Panc1 (cell line): Measurements from ENCODE around the gene TBCE. TPM values are rescaled to one million over a fixed set of nuclear protein-coding genes. Genes with fewer than 3 reads are reported as not detected.

Experiments used
- ATAC-seq: fragments of 200-7000 bp; cut with Tn5 transposase; 2 replicates; pipeline ENCODE4 v1.9.1; 2020; ENCODE audit warnings: mild to moderate bottlenecking, moderate library complexity
- BruUV-seq: library from RNA; stranded (reverse); fragments of 400-500 nt; replicated peaks from 2 replicates; lab custom pipeline; 2021; lab: Mats Ljungman, UMichigan
- CTCF ChIA-PET: fragments of 300-600 bp; sonication (Branson Sonifier 250); formaldehyde crosslinking; loops from one replicate; lab custom pipeline; 2022; ENCODE audit warnings: antibody characterized with exemption; lab: Charles Lee
- POLR2A ChIA-PET: fragments of 300-600 bp; sonication (Branson Sonifier 250); formaldehyde crosslinking; loops from one replicate; lab custom pipeline; 2022; ENCODE audit warnings: antibody characterized with exemption; lab: Charles Lee
- DNase-seq: peaks from one replicate; pipeline ENCODE4 v3.0.0-alpha.2; 2010; ENCODE audit warnings: low read depth, low spot score
- H3K27ac ChIP-seq: 2 replicates; pipeline ENCODE4 v1.5.1; 2011; ENCODE audit warnings: mild to moderate bottlenecking, low read length, inconsistent platforms
- H3K27me3 ChIP-seq: fragments of 200-500 bp; sonication (Bioruptor generic); 2 replicates; pipeline ENCODE4 v1.6.0; 2014; ENCODE audit warnings: low read length, inconsistent platforms; ENCODE audit not compliant: control insufficient read depth, insufficient read depth
- H3K36me3 ChIP-seq: fragments of 200-500 bp; sonication (Bioruptor generic); 2 replicates; pipeline ENCODE4 v1.5.1; 2014; ENCODE audit warnings: inconsistent platforms, mild to moderate bottlenecking, low read length, moderate library complexity; ENCODE audit not compliant: control insufficient read depth, insufficient read depth
- H3K4me1 ChIP-seq: 2 replicates; pipeline ENCODE4 v1.5.1; 2011; ENCODE audit warnings: inconsistent platforms, mild to moderate bottlenecking, low read length, moderate library complexity; ENCODE audit not compliant: control insufficient read depth, insufficient read depth
- H3K4me3 ChIP-seq, 2 experiments: 2 replicates each; pipeline ENCODE4 v1.5.1; 2011 to 2012; ENCODE audit warnings: low read depth in 2 of 2, low read length in 2 of 2, mild to moderate bottlenecking in 2 of 2, inconsistent platforms in 1 of 2, moderate library complexity in 1 of 2
- H3K9me3 ChIP-seq: fragments of 200-500 bp; sonication (Bioruptor generic); 2 replicates; pipeline ENCODE4 v1.5.1; 2014; ENCODE audit warnings: low read depth, mild to moderate bottlenecking, inconsistent platforms, low read length, moderate library complexity; ENCODE audit not compliant: control insufficient read depth, insufficient read depth
- CTCF ChIP-seq: fragments of 450-650 bp; IDR thresholded peaks from 2 replicates; pipeline ENCODE4 v1.5.1; 2017; ENCODE audit warnings: mild to moderate bottlenecking
- POLR2AphosphoS5 ChIP-seq: IDR thresholded peaks from 2 replicates; pipeline ENCODE4 v1.6.1; 2012; ENCODE audit warnings: mild to moderate bottlenecking, low read depth, low read length, moderate library complexity
- SIN3A ChIP-seq: IDR thresholded peaks from 2 replicates; pipeline ENCODE4 v1.6.1; 2012; ENCODE audit warnings: low read depth, mild to moderate bottlenecking, low read length, moderate library complexity, borderline replicate concordance; ENCODE audit not compliant: insufficient read depth
- TCF7L2 ChIP-seq: IDR thresholded peaks from 2 replicates; pipeline ENCODE4 v1.6.1; 2011; ENCODE audit warnings: mild to moderate bottlenecking, low read depth, low read length, inconsistent platforms
- in situ Hi-C: cut with HindIII; loops from 2 replicates; pipeline ENCODE4 v1.10.0; 2016; ENCODE audit warnings: low sequenced_read_pairs, low pct_unique_long_range_greater_than_20kb
- intact Hi-C: fragments of 100-400 bp; cut with micrococcal nuclease; formaldehyde crosslinking; loops from one replicate; pipeline ENCODE4 v1.10.0; 2022; ENCODE audit not compliant: unreplicated experiment
- total RNA-seq: library from RNA; stranded (reverse); gene quantifications from one replicate; pipeline ENCODE4 v1.2.1, GENCODE V29; 2021; ENCODE audit not compliant: unreplicated experiment
- TF ChIP-seq, protein P1 (sequence below), 2 experiments: IDR thresholded peaks; 2 replicates each; pipeline ENCODE4 v1.6.1; 2011 to 2012; ENCODE audit warnings: low read depth in 2 of 2, control low read depth in 1 of 2, low read length in 1 of 2, mild to moderate bottlenecking in 1 of 2, moderate library complexity in 1 of 2; ENCODE audit not compliant: insufficient read depth in 1 of 2

Gene TBCE
- total RNA-seq, 1 experiment from 2014 or later, result 72.0 TPM

- no peak for ATAC-seq
- TF ChIP-seq POLR2AphosphoS5 (no peak), SIN3A (no peak), CTCF (no peak), TCF7L2 (no peak)
- TF ChIP-seq, protein P1, sequence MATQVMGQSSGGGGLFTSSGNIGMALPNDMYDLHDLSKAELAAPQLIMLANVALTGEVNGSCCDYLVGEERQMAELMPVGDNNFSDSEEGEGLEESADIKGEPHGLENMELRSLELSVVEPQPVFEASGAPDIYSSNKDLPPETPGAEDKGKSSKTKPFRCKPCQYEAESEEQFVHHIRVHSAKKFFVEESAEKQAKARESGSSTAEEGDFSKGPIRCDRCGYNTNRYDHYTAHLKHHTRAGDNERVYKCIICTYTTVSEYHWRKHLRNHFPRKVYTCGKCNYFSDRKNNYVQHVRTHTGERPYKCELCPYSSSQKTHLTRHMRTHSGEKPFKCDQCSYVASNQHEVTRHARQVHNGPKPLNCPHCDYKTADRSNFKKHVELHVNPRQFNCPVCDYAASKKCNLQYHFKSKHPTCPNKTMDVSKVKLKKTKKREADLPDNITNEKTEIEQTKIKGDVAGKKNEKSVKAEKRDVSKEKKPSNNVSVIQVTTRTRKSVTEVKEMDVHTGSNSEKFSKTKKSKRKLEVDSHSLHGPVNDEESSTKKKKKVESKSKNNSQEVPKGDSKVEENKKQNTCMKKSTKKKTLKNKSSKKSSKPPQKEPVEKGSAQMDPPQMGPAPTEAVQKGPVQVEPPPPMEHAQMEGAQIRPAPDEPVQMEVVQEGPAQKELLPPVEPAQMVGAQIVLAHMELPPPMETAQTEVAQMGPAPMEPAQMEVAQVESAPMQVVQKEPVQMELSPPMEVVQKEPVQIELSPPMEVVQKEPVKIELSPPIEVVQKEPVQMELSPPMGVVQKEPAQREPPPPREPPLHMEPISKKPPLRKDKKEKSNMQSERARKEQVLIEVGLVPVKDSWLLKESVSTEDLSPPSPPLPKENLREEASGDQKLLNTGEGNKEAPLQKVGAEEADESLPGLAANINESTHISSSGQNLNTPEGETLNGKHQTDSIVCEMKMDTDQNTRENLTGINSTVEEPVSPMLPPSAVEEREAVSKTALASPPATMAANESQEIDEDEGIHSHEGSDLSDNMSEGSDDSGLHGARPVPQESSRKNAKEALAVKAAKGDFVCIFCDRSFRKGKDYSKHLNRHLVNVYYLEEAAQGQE (IDR thresholded peaks at IDR 0.05; ENCODE audit: insufficient read depth in 1 of 2, low read depth in 2 of 2, low read length in 1 of 2), result no peak
- no peak for DNase-seq
- ChIA-PET POLR2A (no interaction called here), CTCF (no interaction called here)
- H3K27me3 ChIP-seq, result no peaks in the 10 kb centered on the region
- no peaks in the 10 kb centered on the region for H3K9me3 ChIP-seq
- in situ Hi-C loops (no loop called here), intact Hi-C loops (no loop called here)
- no TSS peak for BruUV-seq
- H3K4me1 ChIP-seq, result no peaks in the 10 kb centered on the region
- H3K27ac ChIP-seq, result no peak overlapping the region
- H3K4me3 ChIP-seq, result no peak overlapping the region
- H3K36me3 ChIP-seq, result peaks cover 24% of the 10 kb centered on the region
These were observed 115.9 kb downstream of the TBCE start for GRCh38 chr1:235483090-235483489.

GRCh38 chr1:235485558-235485957 lies 118.3 kb downstream of the TBCE start:
- BruUV-seq, result no TSS peak
- CTCF ChIA-PET, result no interaction called here
- POLR2A ChIA-PET, result no interaction called here
- intact Hi-C loops, result no loop called here
- Histone ChIP-seq H3K4me1 (no peaks in the 10 kb centered on the region), H3K27ac (no peak overlapping the region), H3K36me3 (peaks cover 8% of the 10 kb centered on the region; the same call in 1 of the 2 replicates), H3K9me3 (no peaks in the 10 kb centered on the region), H3K27me3 (no peaks in the 10 kb centered on the region), H3K4me3 (no peak overlapping the region)
- in situ Hi-C loops, result no loop called here
- ATAC-seq (no peak), DNase-seq (no peak)
- TF ChIP-seq, protein P1 (IDR thresholded peaks at IDR 0.05; ENCODE audit: insufficient read depth in 1 of 2, low read depth in 2 of 2, low read length in 1 of 2), result no peak
- TF ChIP-seq SIN3A (no peak), CTCF (no peak), TCF7L2 (no peak), POLR2AphosphoS5 (no peak)
